PC-9 (cell line): ENCODE measurements around the gene CTLA4.

Source experiments
- EZH2 ChIP-seq: fragments of 200-600 bp; sonication (generic); IDR thresholded peaks from 2 replicates; pipeline ENCODE4 v1.8.0; 2017; ENCODE audit warnings: antibody characterized with exemption, low read depth
- TF ChIP-seq, protein P1 (sequence below): fragments of 200-600 bp; sonication (generic); conservative IDR thresholded peaks from 2 replicates; pipeline ENCODE4 v1.6.1; 2017; ENCODE audit warnings: mixed run types, antibody characterized with exemption, mild to moderate bottlenecking, moderate library complexity

GRCh38 chr2:203875471-203875870 lies 7.9 kb downstream of the CTLA4 start:
- TF ChIP-seq, protein P1, sequence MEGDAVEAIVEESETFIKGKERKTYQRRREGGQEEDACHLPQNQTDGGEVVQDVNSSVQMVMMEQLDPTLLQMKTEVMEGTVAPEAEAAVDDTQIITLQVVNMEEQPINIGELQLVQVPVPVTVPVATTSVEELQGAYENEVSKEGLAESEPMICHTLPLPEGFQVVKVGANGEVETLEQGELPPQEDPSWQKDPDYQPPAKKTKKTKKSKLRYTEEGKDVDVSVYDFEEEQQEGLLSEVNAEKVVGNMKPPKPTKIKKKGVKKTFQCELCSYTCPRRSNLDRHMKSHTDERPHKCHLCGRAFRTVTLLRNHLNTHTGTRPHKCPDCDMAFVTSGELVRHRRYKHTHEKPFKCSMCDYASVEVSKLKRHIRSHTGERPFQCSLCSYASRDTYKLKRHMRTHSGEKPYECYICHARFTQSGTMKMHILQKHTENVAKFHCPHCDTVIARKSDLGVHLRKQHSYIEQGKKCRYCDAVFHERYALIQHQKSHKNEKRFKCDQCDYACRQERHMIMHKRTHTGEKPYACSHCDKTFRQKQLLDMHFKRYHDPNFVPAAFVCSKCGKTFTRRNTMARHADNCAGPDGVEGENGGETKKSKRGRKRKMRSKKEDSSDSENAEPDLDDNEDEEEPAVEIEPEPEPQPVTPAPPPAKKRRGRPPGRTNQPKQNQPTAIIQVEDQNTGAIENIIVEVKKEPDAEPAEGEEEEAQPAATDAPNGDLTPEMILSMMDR, result no peak
- TF ChIP-seq EZH2, result no peak
